Transverse colon (tissue), 4 donors: ENCODE results near the gene PWP1. TPM values are rescaled to one million over a fixed set of nuclear protein-coding genes. Genes with fewer than 3 reads are reported as not detected.

Source experiments
- DNase-seq: peaks from one replicate; pipeline ENCODE4 v3.0.0-alpha.2; 2019
- H3K27ac ChIP-seq, 4 donors: fragments of 200-600 bp; sonication (generic); 2 replicates each; pipeline ENCODE4 v1.5.1; 2016 to 2018; ENCODE audit warnings: inconsistent platforms in 4 of 4
- H3K27me3 ChIP-seq: fragments of 200-600 bp; sonication (generic); 2 replicates; pipeline ENCODE4 v1.5.1; 2017; ENCODE audit warnings: inconsistent platforms
- H3K36me3 ChIP-seq, 4 donors: fragments of 200-600 bp; sonication (generic); 2 replicates each; pipeline ENCODE4 v1.5.1; 2017 to 2019; ENCODE audit warnings: inconsistent platforms in 4 of 4
- H3K4me1 ChIP-seq, 4 donors: fragments of 200-600 bp; sonication (generic); 2 replicates each; pipeline ENCODE4 v1.5.1; 2017 to 2020; ENCODE audit warnings: inconsistent platforms in 4 of 4
- H3K4me3 ChIP-seq, 4 donors: fragments of 200-600 bp; sonication (generic); 1 replicate in 1 of 4; 2 replicates in 3 of 4; pipeline versions ENCODE4 v1.5.1 to v1.6.1; 2017 to 2019; ENCODE audit warnings: inconsistent platforms in 4 of 4
- H3K9me3 ChIP-seq, 2 donors: fragments of 200-600 bp; sonication (generic); 2 replicates each; pipeline ENCODE4 v1.5.1; 2017 to 2019; ENCODE audit warnings: inconsistent platforms in 2 of 2
- EP300 ChIP-seq: sonication (generic); formaldehyde crosslinking; IDR thresholded peaks from one replicate; pipeline ENCODE4 v1.6.1; 2017; ENCODE audit warnings: antibody characterized with exemption, low read depth
- POLR2A ChIP-seq: fragments of 450-650 bp; IDR thresholded peaks from one replicate; pipeline ENCODE4 v1.6.1; 2016; ENCODE audit warnings: antibody characterized with exemption, mild to moderate bottlenecking, moderate library complexity
- POLR2AphosphoS5 ChIP-seq, 3 donors: sonication (generic); formaldehyde crosslinking; IDR thresholded peaks; one replicate each; pipeline ENCODE4 v1.6.1; 2016; ENCODE audit warnings: antibody characterized with exemption in 3 of 3
- WGBS, 2 donors: methylation state at CpG; one replicate each; pipeline ENCODE4 v1.1.5; 2018; ENCODE audit warnings: low coverage in 1 of 2; 5-methylcytosine and 5-hydroxymethylcytosine counted together
- in situ Hi-C, 4 donors: fragments of 200-750 bp; cut with MboI; loops; one replicate each; pipeline versions ENCODE4 v1.15.0 to v1.15.1; 2017; ENCODE audit warnings: low sequenced_read_pairs in 3 of 4, low pct_ligation_motif_present in 1 of 4, low pct_unique_long_range_greater_than_20kb in 1 of 4
- intact Hi-C: fragments of 100-400 bp; cut with DNase I; formaldehyde crosslinking; loops from one replicate; pipeline ENCODE4 v1.15.1; 2023; ENCODE audit warnings: low total_unique reads
- total RNA-seq, 4 donors: library from RNA; depleted of rRNA; stranded (reverse); fragments of >200 nt; gene quantifications; one replicate each; pipeline ENCODE4 v1.1.0, GENCODE V29; 2016
- TF ChIP-seq, protein P1 (sequence below), 5 experiments: fragments of 200-600 bp in 3 of 5; fragments of 450-650 bp in 2 of 5; sonication (generic) in 3 of 5; IDR thresholded peaks; 1 replicate in 2 of 5; 2 replicates in 3 of 5; pipeline ENCODE4 v1.5.1; 2016 to 2017; ENCODE audit warnings: antibody characterized with exemption in 5 of 5, inconsistent platforms in 3 of 5, mild to moderate bottlenecking in 2 of 5, moderate library complexity in 1 of 5

PWP1 gene
- total RNA-seq, 4 donors from 2014 or later, result 29.9 to 49.7 (median 41.4) TPM

DNA sequence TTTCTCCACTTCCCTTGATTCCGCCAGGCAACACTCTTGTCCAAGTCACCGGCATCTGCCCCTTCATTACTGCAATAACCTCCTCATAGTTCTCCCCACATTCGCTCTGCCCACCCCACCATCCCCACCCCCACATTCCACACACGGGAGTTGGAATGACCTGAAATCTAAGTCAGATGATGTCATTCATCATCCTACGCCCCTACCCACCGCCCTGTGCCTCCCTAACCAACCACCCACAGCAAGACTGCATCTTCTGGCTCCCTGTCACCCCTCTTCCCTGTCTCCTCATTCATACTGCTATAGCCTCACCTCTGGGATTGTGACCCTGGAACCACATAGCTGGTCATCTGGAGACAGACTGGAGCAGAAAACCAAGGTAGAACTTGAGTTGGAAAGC, 7.9 kb upstream of the PWP1 start:
- Histone ChIP-seq H3K27ac (no peak overlapping the region), H3K4me1 (no peaks in the 10 kb centered on the region), H3K36me3 (no peaks in the 10 kb centered on the region), H3K27me3 (peaks cover 26% of the 10 kb centered on the region), H3K9me3 (no peaks in the 10 kb centered on the region), H3K4me3 (no peak overlapping the region)
- DNase-seq, result no peak
- no peak for TF ChIP-seq POLR2AphosphoS5 (IDR thresholded peaks at IDR 0.05)
- no peak for TF ChIP-seq EP300
- TF ChIP-seq, protein P1, sequence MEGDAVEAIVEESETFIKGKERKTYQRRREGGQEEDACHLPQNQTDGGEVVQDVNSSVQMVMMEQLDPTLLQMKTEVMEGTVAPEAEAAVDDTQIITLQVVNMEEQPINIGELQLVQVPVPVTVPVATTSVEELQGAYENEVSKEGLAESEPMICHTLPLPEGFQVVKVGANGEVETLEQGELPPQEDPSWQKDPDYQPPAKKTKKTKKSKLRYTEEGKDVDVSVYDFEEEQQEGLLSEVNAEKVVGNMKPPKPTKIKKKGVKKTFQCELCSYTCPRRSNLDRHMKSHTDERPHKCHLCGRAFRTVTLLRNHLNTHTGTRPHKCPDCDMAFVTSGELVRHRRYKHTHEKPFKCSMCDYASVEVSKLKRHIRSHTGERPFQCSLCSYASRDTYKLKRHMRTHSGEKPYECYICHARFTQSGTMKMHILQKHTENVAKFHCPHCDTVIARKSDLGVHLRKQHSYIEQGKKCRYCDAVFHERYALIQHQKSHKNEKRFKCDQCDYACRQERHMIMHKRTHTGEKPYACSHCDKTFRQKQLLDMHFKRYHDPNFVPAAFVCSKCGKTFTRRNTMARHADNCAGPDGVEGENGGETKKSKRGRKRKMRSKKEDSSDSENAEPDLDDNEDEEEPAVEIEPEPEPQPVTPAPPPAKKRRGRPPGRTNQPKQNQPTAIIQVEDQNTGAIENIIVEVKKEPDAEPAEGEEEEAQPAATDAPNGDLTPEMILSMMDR (IDR thresholded peaks at IDR 0.05), result no peak
- no peak for TF ChIP-seq POLR2A
- intact Hi-C loops (loop anchor here (5.0 kb wide), 1 partner anchor 210 kb away; no protein-coding TSS in a partner anchor), in situ Hi-C loops (loop anchor here (5.0 to 25.0 kb wide), 3 partner anchors 207 to 210 kb away; no protein-coding TSS in a partner anchor)
- 57 to 94% methylated on average over 3 to 6 of the region's 6 CpGs for WGBS, 2 donors

DNA sequence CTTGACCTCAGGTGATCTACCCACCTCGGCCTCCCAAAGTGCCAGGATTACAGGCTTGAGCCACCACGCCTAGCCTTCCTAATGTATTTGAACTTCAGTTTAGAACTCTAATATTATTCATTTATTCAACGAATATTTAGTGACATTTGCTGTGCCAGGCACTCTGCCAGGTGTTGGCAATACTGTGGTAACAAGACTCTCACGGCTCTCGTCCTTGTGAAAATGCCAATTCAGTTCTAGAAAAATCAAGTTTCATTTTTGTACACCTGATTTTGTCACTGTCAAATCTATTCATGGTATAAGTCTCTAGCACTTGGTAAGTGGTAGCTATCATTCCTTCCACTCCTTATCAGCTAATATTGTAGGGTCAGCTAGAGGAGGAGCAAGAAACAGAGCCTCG, 6.3 kb upstream of the PWP1 start:
- TF ChIP-seq, protein P1 (IDR thresholded peaks at IDR 0.05), result no peak
- TF ChIP-seq EP300 (no peak), POLR2A (no peak), POLR2AphosphoS5 (IDR thresholded peaks at IDR 0.05) (no peak)
- intact Hi-C loops (loop anchor here (5.0 kb wide), 1 partner anchor 208 kb away; no protein-coding TSS in a partner anchor), in situ Hi-C loops (loop anchor here (5.0 to 25.0 kb wide), 3 partner anchors 205 to 208 kb away; no protein-coding TSS in a partner anchor)
- Histone ChIP-seq H3K27ac (no peak overlapping the region), H3K9me3 (no peaks in the 10 kb centered on the region), H3K4me3 (no peak overlapping the region), H3K36me3 (no peaks in the 10 kb centered on the region), H3K4me1 (peaks cover 0 to 1% (median under 1%) of the 10 kb centered on the region in 4 donors), H3K27me3 (peaks cover 26% of the 10 kb centered on the region)
- 62 to 72% methylated on average over 4 to 6 of the region's 6 CpGs for WGBS, 2 donors
- no peak for DNase-seq

DNA sequence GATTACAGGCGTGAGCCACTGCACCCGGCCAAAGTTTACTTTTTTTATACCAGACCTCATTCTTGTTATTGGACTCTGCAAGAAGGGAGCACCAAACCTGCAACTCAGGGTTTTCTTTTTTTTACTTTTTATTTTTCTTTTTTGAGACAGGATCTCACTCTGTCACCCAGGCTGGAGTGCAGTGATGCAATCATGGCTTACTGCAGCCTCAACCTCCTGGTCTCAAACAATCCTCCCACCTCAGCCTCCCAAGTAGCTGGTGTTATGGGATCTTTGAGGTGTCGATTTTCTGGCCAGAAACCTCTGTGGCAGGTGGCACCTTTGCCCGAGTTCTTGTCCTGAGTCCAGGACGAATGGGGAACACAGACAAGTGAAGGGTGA, 4.2 kb upstream of the PWP1 start:
- no peak for TF ChIP-seq POLR2A
- TF ChIP-seq POLR2AphosphoS5 (IDR thresholded peaks at IDR 0.05), result no peak
- TF ChIP-seq EP300, result no peak
- TF ChIP-seq, protein P1 (IDR thresholded peaks at IDR 0.05), result no peak
- intact Hi-C loops, result no loop called here
- 49 to 70% methylated on average over 3 to 5 of the region's 5 CpGs for WGBS, 2 donors
- Histone ChIP-seq H3K4me1 (peaks cover 2 to 13% (median 11%) of the 10 kb centered on the region in 4 donors), H3K4me3 (no peak overlapping the region), H3K36me3 (no peaks in the 10 kb centered on the region), H3K27ac (no peak overlapping the region), H3K27me3 (peaks cover 25% of the 10 kb centered on the region), H3K9me3 (no peaks in the 10 kb centered on the region)
- in situ Hi-C loops, result loop anchor here in 1 of 4 donors (25.0 kb wide), 1 partner anchor 206 kb away; no protein-coding TSS in a partner anchor
- DNase-seq, result no peak

DNA sequence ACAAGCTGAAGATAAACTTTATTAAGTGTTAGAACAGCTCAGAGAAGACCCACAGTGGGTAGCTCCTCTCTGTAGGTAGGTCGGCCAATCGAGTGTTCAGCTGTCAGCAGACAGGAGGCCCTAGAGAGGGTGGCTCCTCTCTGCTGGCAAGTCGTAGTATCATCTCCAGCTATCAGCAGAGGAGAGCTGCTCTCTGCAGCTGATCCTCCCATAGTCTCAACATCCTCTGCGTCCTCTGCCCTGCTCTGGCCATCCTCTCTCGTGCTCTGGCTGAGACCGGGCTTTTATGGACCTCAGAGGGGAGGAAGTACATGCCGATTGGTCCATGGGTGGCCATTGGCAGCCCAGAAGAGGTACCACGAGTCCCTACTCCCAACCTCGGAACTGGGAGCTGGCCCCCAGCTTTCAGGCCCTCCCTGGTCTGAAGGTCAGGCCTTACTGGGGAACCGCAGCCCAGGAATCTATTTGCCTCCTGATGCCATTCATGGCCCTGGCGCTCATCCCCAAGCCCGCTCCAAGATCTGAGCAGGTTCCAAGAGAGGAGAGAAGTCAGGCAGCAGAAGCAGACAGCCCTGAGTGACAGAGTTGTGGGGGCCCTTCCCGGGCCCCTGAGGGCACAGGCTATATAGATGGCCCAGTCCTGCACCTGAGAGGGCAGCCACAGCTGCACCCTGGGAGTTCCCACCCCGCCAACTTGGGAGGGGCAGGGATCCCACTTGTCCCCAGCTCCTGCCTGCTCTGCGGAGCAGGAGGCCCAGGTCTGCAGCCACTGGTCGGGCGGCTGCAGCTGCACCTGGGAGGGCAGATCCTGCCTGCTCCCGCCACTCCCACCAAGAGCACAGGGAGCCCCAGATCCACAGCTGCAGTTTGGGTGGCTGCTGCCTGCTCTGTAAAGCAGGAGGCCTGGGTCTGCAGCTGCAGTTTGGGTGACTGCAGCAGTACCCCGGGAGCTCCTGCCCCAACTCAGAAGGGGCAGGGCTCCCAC, 3.5 kb upstream of the PWP1 start:
- TF ChIP-seq, protein P1 (IDR thresholded peaks at IDR 0.05), result no peak
- TF ChIP-seq POLR2AphosphoS5 (IDR thresholded peaks at IDR 0.05), result no peak
- intact Hi-C loops, result no loop called here
- Histone ChIP-seq H3K4me3 (no peak overlapping the region), H3K27ac (no peak overlapping the region), H3K27me3 (peaks cover 18% of the 10 kb centered on the region), H3K4me1 (peaks cover 4 to 20% (median 17%) of the 10 kb centered on the region in 4 donors), H3K9me3 (no peaks in the 10 kb centered on the region), H3K36me3 (no peaks in the 10 kb centered on the region)
- DNase-seq, result no peak
- in situ Hi-C loops, result loop anchor here in 1 of 4 donors (25.0 kb wide), 1 partner anchor 205 kb away; no protein-coding TSS in a partner anchor
- WGBS, 2 donors, result 85% methylated on average over 18 of the region's 19 CpGs; no CpG with 5 or more reads in 1 of the 2 donors
